Stimulated activated CD4-positive, alpha-beta T cell treated with anti-CD3 and anti-CD28 coated beads, Interleukin-4, amount 100 ng/mL, for 24 hours (primary cell): ENCODE measurements around the gene MPEG1.

Source experiments
- DNase-seq: peaks from one replicate; pipeline ENCODE4 v3.0.0-alpha.2; 2020

The MPEG1 gene, protein sequence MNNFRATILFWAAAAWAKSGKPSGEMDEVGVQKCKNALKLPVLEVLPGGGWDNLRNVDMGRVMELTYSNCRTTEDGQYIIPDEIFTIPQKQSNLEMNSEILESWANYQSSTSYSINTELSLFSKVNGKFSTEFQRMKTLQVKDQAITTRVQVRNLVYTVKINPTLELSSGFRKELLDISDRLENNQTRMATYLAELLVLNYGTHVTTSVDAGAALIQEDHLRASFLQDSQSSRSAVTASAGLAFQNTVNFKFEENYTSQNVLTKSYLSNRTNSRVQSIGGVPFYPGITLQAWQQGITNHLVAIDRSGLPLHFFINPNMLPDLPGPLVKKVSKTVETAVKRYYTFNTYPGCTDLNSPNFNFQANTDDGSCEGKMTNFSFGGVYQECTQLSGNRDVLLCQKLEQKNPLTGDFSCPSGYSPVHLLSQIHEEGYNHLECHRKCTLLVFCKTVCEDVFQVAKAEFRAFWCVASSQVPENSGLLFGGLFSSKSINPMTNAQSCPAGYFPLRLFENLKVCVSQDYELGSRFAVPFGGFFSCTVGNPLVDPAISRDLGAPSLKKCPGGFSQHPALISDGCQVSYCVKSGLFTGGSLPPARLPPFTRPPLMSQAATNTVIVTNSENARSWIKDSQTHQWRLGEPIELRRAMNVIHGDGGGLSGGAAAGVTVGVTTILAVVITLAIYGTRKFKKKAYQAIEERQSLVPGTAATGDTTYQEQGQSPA

DNA sequence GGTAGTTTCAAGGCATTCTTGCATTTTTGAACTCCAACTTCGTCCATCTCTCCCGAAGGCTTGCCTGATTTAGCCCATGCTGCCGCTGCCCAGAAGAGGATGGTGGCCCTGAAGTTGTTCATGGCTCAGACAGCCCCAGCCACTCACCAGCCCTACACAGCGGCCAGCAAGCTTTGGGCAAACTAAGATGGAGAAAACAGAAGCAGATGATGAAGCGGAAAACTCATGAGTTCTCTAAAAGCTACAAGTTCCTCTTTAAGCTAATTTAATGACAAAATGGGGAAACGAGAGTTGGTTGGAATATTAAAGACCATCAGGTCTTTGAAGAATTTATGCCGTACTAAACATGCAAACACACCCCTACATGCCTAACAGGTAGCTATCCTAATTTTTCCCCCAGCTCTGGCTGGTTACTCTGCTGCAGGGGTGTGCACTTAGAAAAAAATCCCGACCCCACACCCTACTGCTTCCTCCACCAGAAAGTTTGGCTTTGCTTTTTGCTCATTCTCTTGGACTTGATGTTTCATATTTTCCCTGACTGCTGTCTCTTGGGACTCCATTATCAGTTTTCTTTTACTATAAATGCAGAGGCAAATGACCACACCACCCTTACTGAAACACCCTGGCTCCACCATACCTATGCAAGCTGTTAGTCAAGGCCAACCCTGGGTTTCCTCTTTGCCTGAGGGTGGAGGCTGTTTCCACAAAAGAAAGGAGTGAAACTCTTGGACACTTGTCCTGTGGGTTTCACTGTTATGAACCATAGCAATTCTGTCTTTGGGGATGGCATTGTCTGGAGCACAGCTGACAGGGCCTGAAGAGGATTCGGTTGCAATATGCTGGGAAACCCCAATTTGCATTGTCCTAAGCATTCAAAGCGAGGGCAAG lies at the start of gene MPEG1:
TSS of gene MPEG1 (minus strand) at position 184 of the 888 bp plus-strand sequence. CDS start at position 122, 62 bp downstream.
- DNase-seq = no peak

DNA sequence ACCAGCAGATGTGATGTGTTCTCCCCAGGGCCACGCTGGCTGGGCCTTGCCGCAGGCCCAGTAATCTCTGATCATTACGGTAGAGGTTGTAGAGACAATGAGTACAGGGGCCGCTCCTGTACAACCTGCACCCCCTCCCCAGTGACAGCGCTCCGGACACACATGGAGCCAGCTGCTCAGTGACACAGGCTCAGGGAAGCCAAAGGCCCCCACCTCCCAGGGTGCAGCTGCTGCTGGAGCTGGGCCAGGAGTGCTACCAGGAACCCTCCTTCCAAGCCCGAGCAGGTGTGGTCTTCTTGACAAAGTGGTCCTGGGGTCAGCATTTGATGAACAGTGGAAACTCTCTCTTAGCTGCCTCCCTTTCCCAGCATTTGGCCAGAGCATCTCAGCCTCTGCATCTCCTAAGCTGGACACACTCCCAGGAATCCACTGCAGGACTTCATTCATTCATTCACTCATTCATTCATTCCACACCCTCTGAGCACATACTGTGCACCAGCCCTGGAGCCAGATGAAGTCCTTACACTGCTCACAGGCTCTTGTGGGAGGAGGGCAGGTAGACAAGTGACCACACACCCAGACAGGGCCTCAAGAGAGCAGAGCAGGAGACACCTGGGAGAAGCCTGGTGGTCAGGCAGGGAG lies 49.6 kb upstream of the MPEG1 start:
- DNase-seq = no peak

DNA sequence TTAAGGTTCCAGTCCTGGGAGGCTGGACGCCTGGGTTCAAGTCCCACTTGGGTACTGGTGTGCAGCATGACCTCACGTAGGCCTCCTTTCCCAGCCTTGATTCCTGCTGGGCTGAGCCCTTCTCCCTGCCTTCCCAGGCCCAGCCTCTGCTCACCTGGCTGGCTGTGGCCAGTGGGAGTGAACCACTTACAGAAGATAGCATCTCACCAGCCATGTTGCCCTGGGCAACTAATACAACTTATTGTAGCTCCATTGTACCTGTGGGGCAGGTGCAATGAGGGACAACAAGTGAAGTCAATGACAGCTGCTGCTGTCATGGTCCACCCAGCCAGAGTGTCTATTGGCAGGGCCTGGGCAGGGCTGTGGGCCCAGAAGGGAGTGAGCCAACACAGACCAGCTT lies 48.4 kb upstream of the MPEG1 start:
- no peak for DNase-seq

DNA sequence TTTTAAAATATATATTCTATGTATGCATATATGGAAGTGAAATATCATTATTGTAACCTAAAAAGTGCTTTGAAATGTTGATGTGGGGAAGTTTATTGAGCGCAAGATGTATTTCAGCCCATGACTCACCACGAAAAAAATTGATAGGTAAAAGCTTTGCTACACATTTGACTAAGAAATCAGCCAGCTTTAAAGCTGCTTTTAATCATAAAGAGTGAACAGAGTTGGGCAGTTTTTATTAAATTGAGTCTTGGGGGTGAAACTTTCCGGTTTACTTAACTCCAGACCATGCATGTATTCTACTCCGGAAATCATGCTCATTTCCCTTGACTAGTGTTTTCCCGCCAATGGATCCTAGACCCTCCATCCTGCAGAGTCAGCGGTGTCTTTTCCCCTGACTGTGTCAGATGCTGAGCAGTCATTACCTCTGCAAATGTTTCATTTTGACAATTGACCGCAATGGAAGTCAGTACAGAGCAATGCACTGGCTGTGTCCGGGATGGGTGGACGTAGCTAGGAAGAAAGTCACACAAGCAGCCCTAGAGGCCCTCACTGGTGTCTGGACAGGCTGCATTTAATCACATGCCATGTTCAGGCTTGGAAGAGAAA lies 47.2 kb upstream of the MPEG1 start:
- no peak for DNase-seq

DNA sequence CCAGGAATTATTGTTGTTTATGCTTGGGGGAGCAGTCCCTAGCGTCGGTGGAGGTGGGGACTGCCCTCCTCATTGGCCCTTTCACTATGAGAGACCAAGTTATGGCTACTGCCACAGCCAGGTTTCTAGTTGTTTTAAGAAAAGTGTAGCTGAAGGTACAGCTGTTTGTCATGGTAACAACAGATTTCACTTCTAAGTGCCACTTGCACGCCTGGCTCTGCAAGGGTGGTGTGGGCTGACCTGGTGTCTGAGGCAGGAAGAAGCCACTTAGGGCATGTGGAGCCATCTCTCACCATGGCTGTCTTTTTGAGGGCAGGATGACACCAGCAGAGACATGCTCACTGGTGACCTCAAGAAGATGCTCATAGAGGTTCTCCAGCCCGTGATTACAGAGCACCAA lies 46.3 kb upstream of the MPEG1 start:
- DNase-seq = no peak

DNA sequence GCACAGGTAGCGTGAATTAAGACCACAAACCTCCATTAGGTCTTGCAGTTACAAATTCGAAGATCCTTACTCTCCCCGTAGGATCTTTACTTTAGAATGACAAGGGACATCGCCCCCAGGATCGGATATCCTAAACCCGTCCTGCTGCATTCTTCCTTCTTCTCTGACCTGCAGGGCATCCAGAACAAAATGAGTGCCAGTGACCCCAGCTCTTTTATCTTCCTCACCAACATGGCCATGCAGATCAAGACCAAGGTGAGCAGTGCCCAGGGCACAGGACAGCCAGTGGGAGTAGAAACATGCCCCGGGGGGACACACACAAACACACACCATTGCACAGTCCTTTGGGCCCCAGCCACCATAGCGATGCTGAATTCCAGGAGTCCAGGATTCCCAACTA lies 42.6 kb upstream of the MPEG1 start:
- DNase-seq = no peak

DNA sequence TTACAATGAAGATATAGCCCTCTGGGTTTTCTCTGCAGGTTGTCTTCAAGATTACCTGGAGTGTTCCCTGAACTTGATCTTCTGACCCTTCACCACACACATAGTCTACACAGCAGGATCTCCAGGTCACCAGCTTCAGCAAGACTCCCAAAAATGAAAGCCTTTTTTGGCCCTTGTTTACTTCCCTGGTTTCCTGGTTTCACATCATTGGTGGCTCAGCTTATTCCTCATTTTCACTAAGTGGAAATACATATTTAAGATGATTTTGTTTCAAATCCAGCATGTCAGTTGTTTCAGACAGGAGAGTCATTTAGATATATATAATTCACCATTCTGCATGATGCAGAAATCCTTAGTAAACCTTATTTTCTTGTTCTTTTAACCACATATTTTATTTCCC lies 41.6 kb upstream of the MPEG1 start:
- DNase-seq = no peak

DNA sequence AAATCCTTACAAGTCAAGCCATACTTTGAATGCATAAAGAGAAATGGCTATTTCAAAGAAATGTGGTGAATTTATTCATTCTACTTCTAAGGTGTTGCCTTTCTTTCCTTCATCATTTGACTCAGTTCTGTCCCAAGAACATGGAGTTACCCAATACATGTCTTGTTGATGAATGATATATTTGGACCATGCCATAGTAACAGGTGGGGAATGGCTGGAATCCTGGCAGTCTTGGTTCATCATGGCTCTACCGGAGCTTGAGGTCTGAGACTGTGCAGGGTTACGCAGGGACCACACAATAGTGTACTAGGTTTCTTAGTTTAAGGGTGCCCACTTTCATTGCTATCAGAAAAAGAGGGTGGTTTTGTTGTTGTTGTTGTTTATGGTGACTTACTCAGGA lies 40.3 kb upstream of the MPEG1 start:
- no peak for DNase-seq

DNA sequence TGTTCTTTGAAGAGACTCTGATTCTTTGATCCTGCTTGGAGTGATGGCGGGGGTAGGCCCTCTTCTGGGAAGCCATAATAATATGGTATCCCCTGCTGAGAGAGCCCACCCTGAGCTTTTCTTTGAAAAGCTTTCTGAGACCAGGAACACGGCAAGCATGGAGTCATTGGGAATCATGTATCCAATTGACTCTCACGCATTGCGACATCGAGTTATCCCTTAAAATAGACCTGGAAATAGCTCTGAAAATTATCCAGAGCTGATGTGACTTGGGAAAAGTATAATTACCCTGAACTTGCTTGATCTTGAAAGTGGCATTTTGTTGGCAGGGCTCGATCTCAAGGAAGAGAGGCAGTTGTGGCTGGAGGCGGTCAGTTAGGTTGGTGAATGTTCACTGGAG lies 36.8 kb upstream of the MPEG1 start:
- DNase-seq = no peak

DNA sequence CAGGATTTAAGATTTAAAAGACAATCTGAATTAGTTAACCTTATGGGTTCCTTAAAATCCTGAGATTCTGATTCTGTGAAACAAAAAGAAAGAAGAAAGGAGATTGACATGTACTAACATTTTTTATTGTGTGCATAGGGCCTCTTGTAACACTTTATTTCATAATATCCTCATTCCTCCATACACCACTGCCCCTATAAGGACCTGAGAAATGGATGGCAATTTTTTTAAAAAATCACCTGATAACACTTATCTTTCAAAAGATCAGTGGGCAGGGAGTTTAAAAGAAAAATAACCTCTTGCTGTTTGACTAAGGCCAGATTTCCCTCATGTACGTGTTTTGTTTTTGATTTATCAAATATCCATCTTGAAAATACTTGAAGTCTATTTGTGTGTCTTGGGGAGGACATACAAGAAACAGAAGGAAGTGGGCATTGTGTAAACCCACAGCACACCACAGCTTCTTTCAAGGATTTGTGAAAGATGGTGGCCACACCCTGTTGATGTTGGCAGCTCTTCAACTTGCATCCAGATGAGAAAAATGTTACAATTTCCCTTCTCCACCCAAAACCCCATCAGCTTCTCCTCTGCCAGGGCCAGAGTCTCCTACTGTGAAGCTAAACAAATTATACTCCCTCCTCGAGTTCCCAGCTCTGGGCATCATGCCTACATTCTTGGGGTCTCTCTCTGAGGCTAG lies 35.0 kb upstream of the MPEG1 start:
- DNase-seq = no peak

DNA sequence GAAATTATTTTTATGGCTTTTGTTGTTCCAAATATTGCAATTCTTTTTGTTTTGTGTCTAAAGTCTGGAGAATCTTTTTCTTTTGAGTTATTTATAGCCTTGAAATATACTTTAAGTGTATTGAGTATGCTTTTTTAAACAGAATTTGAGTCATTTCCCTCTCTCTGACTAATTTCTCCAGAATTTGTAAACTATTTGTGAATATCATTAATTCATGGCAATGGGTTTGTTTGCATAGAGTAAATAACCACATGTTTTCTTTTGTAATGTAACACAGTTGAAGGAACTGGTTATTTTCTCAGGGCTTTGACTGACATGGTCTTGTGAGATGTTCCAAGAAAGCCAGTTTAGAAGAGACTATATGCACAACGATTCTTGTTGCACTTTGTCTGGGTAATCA lies 30.9 kb upstream of the MPEG1 start:
- DNase-seq = no peak

DNA sequence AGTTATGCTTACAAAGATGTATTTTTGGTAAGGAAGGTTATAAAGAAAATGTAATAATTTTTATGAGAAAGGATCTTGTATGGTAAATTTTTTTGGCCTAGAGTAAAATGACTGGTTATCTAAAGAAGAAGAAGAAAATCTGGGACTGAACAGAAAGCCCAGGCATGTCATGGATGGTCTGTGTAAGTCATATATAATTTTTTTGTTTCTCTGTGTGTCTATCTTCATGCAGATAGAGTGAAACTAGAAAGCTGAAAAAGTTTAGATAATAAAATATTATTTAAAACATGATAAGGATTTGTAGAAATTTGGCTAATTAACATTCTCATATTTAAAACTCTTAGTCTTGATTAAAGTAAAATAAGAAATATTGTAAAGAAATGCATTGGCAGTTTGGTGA lies 27.6 kb upstream of the MPEG1 start:
- DNase-seq = no peak

DNA sequence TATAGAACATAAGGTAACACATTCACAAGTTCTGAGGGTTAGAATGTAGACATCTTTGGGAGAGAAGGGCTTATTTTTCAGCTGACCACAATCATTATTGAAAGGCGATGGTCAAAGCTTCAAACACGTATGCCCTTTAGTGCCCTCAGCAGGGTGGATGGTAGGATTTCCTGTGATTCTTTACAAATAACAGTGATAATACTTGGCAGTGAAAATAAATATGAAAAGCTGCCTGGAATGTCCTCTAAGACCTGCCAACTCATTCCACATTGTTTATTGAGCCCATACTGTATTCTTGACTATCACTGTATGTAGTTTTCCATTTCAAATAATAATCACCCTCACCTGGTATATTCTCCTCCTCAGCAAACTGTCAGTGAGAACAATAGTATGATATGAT lies 13.7 kb upstream of the MPEG1 start:
- DNase-seq = no peak

DNA sequence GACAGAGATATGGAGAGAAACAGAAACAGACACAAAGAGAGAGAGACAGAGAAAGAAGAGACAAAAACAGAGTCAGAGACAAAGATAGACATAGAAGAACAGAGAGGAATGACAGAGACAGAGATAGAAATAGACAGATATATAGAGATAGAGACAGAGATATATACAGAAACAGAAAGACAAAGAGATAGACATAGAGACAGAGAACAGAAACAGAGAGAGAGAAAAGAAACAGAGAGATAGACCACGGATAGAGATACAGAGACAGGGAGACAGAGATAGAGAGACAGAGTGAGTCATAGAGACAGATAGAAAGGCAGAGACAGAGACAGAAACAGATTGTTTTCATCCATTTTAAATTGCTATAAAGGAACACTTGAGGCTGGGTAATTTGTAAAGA lies 12.3 kb upstream of the MPEG1 start:
- DNase-seq = no peak

DNA sequence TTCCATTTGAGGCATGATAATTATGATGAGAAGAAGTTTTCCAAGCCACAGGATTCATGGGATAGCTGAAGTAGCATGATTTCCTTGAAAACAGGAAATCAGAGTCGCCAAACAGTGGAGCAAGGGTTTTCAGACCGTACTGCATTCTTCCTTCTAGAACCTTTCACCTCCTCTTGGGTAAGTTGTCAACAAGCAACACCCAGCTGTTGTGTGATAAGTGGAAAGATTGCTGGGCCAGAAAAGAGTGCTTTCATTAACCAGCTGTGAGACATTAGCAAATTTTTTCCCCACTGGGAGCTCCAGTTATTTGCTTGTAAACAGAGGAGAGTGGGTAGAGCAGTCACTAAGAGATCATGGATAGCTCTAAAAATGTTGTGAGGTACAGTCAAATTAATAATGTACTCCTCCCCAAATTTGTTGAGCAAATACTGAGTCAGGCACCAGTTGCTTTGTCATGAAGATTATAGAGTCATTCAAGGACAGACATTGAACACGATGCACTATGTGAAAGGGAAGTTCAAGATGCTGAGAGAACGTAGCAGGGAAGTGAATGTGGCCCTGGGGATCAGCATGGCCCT lies 11.7 kb upstream of the MPEG1 start:
- no peak for DNase-seq

DNA sequence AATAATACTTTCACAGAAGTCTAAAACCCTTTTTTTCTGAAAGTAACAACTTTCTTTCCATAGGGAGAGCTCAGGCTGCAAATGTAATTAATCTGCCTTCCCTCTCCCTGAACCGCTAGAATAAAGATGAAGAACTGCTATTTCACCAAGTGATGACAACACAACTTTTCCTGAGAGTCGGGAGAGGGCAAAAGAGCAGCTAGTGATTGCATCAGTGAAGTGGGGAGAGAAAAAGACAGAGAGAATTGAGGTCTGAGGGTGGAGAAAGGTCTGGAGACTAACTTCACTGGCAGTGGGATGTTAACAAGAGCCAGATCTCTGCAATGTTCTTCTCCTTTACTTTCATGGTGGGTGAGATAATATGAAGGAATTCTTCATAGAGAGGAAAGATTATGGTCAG lies 10.9 kb upstream of the MPEG1 start:
- DNase-seq = no peak

DNA sequence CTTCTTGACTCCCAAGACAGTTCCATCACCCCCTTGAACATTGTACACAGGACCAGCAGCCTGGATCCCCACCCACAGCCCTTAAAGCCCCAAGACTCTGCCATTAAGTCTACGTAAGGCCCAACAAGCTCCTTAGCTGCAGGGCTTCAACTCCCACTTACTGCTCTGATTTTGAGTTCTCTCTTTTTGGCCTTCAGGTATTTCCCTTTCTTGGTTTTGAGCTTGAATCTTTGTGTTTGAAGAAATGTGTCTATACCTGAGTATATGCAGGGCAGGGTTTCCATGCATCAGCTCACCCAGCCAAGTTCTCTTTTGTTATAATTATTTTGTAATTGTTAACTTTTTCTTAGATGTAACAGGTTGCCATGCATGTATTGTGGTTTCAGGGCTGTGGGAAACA lies 10.4 kb upstream of the MPEG1 start:
- no peak for DNase-seq

DNA sequence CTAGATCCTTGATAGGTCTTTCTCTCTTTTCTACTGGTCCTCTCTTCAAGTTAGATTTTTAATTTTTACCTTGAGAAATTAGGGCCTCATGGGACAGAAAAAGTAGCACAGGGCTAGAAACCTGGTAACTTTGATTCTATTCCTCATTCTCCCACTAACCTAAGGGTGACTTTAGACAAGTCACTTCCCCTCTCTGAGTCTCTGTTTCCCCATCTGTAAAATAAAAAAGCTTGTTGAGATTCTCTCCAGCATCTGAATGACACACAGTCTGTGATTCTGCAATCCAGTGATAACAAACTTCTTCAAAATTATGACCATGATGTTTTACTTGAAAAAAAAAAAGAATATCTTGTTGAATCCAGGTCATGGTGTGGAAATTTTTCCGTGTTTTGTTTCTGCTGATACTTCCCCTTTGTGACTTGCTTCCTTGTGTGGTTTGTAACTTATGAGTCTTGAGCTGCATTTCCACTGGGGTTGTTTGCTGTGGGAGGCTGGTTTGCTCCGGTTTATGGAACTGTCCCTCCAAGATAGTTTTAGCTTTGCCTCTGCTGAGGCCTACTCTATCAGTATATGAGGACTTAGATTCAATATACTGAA lies 9.8 kb upstream of the MPEG1 start:
- no peak for DNase-seq

DNA sequence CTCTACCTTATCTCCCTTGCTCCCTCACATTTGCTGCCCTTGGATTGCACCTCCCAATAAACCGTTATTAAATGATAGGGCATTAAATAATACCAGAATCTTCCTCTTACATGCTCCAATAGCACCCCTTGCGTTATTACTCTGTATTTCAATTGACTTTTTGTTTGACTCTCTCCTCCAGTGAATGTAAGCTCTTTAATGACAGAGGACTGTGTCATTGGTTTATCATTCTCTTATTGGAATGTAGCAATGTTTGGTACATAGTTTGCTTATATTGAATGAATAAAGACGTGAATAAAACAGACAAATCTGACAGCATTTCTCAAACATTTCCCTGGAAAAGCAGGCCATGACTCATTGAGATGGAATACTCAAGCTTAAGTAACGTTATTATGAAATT lies 8.7 kb upstream of the MPEG1 start:
- DNase-seq = no peak

DNA sequence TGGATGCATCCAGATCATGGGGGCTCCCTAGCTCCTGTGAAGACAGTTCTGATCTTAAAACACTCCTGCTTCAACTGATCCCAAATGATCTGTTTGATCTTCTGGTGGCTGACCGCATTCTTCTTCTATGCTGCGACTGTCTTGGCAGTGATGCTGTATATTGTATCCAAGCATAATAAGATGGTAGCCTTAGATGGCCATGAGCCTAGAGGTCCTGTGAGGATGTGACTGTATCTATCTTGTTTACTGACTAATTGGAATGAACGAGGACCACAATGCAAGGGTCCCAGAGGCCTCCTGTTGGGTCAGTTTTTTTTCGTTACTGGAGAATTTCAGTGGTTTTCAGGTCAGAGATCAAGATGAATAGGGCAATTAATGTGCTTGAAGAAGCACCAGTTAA lies 7.1 kb upstream of the MPEG1 start:
- DNase-seq = no peak

DNA sequence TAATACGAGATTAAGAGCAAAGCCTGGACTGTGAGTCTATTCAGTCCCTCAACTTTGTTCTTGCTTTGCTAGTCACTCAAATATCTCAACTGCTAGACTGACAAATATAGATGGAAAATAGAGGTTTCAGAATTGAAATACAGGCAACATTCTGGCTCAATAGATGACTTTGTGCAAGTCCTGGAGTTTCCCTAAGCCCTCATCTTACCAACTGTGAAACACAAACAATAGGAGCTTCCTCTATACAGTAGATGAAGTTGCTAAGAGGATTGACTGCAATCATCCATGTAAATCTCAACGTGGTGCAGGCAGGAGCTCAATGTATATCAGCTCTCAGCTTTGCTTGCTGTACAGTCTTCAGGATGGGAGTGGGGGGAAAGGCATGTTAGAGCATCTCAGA lies 6.2 kb upstream of the MPEG1 start:
- no peak for DNase-seq
